GM15510 (cell line): ENCODE results near the gene DGCR2.

Source experiments
- POLR2A ChIP-seq: IDR thresholded peaks from 3 replicates; pipeline ENCODE4 v1.6.1; 2011; ENCODE audit warnings: borderline replicate concordance; ENCODE audit not compliant: insufficient read length; ENCODE audit errors: extremely low read depth

DGCR2 gene

DNA sequence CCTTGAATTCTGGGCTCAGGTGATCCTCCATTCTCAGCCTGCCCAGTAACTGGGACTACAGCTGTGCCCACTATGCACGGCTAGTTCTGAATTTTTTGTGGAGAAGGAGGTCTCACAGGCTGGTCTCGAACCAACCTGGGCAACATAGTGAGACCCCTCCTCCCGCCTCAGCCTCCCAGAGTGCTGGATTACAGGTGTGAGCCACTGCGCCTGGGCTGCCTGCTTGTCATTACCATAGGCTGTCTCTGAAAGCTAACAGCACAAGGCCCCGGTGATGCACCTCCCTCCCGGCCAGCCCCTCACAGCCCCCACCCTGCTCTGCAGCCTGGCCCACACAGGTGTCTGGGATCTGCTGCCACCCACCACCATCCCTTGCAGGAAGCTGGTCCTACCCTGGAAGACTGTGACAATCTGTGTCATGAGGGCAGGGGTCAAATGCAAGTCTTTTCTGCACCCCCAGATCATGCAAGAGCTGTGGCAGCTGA is 82.4 kb downstream of the DGCR2 start:
- no peak for TF ChIP-seq POLR2A

DNA sequence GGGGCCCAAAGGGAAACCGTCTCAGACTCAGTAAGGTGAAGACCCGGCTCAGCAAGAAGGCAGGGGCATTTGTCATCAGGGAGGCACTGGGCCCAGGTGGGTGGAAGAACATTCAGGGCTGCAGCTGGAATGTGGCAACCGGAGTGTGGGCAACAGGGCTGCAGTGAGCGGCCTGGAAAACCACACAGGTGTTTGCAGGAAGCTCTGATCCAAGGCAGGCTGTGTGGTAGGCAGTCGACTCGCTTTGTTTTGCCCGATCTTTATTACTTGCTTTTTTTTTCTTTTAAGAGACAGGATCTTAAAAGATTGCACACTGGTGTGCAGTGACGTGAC is 82.8 kb downstream of the DGCR2 start:
- TF ChIP-seq POLR2A, result no peak

DNA sequence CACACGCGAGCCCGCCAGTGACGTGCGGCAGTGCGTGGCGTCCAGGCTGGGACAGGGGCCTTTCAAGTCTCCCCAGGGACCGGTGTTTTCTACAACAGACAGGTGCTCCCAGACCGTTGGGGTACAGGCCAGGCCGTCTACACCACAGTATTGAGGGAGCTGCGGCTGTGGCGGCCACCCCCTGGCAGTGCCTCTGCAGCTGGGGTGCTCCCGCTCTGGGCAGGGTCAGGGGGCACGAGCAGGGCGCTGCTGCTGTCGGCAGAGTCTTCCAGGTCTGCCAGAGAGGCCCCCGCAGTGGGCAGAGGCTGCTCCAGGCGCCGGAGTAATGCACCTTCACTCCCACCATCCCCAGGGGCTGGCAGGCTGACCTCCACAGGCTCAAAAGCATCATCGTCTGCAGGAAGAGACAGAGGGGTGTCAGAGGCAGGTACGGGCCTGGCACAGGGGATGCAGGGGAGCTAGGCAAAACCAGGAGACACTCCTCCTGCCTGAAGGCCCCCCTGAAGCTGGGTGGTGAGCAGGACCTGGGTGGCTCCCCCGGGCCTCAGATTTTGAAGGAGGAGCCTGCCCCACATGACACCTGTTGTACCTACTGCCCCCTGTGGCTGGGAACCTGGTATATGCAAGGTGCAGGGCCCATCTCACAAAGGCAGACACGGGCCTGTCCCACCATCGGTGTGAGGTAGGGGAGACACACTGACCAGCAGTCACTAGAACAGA is 83.3 kb downstream of the DGCR2 start:
- no peak for TF ChIP-seq POLR2A

DNA sequence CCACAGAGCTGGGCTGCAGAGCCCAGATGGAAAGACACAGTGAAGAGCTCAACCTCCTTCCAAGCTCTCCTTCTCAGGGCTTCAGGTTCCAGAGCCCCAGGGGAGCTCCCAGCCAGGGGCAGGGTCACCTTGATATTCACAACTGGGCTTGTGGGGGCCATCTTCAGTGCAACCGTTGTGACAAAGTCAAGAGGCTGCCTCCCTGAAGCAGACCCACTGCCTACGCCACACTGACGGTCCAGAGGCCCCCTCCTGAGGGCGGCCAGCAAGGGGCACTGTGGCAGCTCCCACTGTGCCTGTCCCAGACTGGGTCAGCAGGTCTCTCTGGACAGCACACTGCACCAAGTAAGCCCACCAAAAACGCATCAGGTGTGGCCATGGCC is 84.1 kb downstream of the DGCR2 start:
- TF ChIP-seq POLR2A, result no peak

DNA sequence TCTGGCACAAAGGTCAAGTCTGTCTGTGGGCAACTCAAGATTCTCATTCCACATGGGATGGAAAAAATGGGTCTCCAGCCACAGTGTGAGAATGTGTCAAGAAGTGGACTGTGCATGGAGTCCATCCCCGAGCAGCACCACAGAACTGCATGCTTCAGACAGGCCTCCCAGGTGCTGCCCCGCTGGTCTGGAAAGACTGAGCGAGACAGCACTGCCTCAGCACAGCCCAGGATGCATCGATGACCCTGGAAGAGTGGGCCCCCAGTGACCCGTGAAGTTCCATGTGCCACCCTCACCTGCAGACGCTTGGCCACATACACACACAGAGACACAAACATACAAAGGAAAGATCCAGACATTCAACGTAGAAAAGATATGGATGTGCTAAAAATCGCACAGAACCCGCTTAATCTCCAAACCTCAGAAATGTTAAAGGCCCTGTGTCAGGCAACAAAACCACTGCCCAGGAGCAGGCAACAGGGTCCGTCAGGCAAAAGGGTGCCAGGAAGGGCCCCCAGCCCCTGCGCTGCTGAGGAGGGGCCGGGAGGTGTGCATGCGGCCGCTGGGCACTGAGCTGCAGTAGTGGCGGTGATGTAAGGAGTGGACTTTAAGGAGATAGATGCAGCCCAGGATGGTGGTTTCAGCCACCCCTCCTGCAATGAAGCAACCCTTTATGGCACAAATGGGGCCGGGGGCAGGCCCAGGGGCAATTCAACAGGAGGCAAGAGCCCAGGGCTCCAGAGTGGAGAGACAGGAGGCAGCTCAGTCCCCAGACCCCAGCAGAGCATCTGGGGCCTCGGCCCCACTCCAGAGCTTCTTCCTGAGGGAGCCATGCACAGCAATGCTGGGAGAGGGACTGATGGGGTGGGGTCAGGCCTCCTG is 84.7 kb downstream of the DGCR2 start:
- TF ChIP-seq POLR2A, result no peak

DNA sequence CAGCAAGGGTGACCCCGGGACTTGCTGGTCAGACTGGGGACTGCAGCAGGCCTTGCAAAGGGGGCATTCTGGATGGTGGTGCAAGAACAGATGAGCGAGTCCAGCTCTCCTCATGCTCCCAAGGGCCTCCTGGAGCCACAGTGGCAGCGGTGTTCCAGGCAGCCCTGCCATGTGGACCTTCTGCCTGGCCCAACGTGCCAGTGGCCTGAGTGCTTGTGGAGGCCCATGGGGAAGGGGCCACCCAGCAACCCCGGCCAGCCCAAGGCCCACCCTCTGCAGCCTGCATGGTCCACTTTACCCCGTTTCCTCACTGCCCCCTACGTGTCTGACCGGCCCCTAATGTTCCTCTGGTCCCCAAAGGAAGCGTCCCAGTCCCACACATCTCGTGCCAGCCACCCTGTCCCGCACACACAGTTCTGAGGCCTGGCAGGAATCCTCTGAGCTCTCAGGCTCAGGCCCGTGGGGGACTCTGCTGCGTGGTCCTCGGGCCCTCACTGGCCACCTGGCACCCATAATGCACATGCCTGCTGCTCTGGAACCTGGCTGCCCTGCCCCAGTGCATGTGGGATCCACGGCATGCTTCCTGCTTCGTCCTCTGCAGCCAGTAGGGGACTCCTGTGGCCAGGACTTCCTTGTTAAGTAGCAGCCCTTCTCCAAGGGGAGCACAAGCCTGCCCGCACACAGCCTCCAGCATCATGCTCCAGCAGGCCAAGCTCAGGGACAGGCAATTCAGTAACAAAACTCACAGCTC is 85.5 kb downstream of the DGCR2 start:
- TF ChIP-seq POLR2A, result no peak

DNA sequence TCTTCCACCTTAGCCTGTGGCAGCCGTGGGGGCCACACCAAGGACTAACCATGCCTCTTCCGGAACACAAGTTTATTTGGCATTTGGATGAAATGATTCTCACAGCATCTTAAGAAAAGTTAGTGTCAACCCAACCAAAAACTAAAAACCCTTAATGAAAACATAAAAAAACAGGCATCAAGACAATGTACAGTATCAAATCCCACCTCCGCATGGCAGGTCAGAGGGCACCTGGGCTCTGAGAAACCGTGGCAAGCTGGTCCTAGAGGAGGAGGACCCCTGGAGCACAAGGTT is 86.0 kb downstream of the DGCR2 start:
- no peak for TF ChIP-seq POLR2A

DNA sequence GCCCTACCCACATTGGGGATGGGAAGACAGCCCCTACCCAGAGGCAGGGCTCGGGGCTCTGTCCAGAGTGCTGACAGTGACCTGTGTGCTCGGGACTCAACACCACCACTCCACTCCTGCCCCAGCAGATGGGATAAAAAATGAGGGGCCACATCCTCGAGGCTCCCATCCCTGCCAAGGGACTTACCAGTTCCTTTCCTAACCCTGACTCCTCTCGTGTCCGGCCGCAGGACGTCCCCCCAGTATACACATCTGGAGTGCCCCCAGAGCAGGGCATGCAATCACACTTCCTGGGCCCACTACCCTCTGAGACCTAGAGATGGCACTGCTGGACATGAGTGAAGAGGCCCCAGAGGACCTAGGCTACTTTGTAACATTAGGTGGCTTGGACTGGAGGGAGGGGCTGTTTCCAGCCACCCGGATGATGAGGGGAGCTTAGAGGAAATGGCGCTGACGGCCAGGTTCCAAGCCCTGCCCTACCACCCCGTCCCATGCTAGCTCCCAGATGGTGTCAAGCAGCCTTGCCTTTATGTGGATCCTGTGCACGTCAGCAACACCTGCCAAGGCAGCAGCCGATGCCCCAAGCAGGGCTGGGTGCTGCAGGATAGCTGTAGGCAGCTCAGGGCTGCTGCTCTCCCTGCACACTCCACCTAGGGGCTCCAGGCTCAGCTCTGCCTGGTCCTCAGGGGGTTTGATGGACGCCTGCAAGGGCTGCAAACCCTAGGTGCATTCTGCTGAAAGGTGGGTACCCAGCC is 86.6 kb downstream of the DGCR2 start:
- TF ChIP-seq POLR2A, result no peak

DNA sequence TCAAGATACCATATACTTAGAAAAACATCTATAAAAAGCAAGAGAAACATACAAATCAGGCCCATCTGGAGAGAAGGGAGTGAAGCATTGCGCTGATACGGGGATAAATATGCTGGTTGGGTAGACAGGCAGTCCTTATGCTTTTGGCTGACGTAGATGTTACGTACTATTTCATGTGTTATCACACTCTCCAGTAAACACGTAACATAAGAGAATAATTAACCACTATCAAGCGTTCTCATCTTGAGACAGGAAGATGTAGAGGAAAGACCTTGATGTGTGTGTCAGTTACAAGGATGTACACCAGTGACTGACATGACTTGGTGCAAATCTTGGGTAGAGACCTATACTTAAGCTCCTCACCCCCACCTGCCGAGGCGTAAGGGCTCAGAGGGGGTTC is 99.5 kb downstream of the DGCR2 start:
- TF ChIP-seq POLR2A, result no peak

DNA sequence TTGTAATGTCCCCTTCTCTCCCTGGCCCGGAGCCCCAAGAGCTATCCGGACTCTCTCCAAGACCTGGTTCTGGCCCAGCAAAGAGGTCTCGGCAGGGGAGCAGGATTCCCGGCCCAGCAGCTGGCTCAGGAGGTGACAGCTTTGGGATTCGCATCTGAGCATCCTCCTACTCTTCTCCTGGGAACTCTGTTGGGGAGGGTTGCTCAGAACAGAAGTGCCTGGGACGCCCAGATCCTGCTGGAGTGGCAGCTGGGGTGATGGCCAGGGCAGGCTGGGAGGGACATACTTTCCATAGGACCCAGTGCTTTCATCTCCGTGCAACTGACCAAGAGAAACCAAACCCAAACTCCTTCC is 102.6 kb downstream of the DGCR2 start:
- no peak for TF ChIP-seq POLR2A

DNA sequence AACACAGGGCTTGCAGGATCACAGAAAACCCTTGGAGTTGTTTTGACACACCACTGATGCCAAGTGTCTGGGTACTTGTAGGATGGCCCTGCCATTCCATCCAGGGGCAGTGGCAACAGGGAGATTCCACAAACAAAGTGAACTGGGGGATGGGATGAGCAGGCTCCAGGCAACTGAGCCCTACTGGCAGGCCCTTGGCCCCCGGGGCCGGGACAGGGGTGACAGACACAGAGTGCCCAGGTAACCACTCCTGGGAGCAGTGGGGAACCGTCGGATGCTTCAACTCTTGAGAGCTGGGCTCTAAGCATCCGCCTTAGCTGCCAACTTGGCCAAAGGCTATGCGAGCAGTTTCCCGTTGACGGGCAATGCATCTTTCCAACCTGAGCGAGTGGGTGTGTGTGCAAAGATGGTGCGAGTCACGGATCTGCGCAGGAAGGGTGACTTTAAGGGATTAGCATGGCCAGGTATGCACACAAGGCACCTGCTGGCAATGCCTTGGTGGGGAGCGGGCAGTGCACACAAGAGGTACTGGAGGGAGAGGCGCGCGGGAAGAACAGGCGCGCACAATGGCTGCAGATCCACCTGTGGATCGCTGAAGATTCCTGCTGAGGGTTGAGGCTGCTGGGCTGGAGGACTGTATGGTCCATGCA is 103.1 kb downstream of the DGCR2 start:
- no peak for TF ChIP-seq POLR2A

DNA sequence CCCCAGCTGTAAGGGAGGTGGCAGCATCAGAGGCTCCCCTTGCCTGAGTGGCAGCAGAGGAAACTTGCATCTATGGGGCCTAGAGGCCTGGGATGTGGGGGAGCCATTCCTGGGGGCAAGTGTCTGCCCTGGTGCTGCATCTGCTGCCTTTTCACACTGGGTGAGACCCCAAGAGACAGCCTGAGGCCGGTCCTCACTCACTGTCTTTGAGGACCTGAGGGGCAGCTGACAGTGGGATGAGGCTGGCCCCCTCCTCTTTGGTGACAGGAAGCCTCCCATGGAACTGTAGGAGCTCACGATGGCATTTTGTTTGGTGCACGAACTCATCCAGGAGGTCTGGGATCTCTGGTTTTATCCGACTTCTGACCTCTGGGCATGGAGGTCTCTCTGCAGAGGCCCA is 104.0 kb downstream of the DGCR2 start:
- TF ChIP-seq POLR2A, result no peak

DNA sequence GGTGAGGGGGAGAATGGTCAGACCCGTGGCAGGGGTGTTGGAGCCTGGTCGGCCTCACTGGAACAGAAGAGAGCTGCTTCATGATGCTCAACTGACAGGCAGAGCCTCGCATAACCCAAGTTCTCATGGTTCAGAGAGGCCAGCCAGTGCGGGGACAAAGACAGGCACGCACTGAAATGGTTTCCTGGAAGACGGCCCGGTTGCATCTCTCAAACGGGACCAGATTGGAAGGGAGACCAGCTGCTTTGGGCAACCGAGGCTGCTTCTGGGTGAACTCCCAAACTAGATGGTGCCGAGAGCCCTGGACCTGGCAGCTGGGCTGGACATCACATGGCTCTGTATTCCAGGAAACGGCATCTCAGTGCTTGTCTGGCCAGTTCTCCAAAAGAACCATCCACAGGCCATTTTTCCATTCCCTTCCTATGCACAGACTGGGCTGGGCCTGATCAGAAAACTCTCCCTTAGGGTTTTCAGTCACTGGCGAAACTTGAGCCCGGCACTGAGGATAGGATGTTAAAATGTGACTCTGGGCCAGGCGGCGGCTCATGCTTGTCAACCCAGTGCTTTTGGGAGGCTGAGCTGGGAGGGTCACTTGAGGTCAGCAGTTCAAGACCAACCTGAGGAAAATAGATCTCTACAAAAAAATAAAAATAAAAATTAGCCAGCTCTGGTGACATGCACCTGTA is 106.0 kb downstream of the DGCR2 start:
- no peak for TF ChIP-seq POLR2A

DNA sequence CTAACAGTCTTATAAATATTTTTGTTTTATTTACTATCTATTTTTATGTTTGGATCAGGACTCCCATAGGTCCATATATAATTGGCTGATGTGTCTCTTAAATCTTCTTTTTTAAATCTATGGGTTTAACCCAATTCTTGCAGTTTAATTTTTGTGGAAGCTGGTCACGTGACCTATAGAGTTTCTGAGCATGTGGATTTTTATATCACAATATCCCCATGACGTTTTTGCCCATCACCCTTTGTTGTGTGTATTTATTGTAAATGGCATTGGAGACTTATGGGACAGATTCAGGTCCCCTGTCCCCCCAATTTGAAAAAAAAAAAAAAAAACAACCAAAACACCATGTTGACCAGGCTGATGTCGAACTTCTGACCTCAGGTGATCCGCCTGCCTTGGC is 107.3 kb downstream of the DGCR2 start:
- no peak for TF ChIP-seq POLR2A
